Islet of Langerhans (tissue), 1 donor: ENCODE measurements around the gene SRA1.

ENCODE experiments used
- FAIRE-seq: peaks from one replicate; lab custom pipeline; 2011; peaks lifted over from hg19 to GRCh38; lab: Jason Lieb, UNC

Gene SRA1

GRCh38 chr5:140570488-140570887, 13.2 kb upstream of the SRA1 start:
- no peak for FAIRE-seq

- no peak for FAIRE-seq
These were observed 12.8 kb upstream of the SRA1 start for GRCh38 chr5:140570058-140570457.

- no peak for FAIRE-seq
These were observed 11.9 kb upstream of the SRA1 start for GRCh38 chr5:140569197-140569596.

- no peak for FAIRE-seq
These were observed 11.3 kb upstream of the SRA1 start for GRCh38 chr5:140568443-140569063.

- FAIRE-seq, result no peak
These were observed 10.6 kb upstream of the SRA1 start for GRCh38 chr5:140567871-140568270.

GRCh38 chr5:140567136-140567818, 10.0 kb upstream of the SRA1 start:
- no peak for FAIRE-seq

- no peak for FAIRE-seq
These were observed 9.4 kb upstream of the SRA1 start for GRCh38 chr5:140566665-140567064.

- no peak for FAIRE-seq
These were observed 8.5 kb upstream of the SRA1 start for GRCh38 chr5:140565780-140566095.

- FAIRE-seq, result no peak
These were observed 7.9 kb upstream of the SRA1 start for GRCh38 chr5:140565024-140565779.

- peak; percentile 9 for FAIRE-seq
These were observed 7.1 kb upstream of the SRA1 start, which contains the start of the genes APBB3 and SLC35A4 for GRCh38 chr5:140564196-140565023. APBB3 (minus strand) TSS chr5:140564598; CDS start chr5:140564245, 353 bp downstream. SLC35A4 (plus strand) TSS chr5:140564828; CDS start chr5:140567170, 2,342 bp downstream.

GRCh38 chr5:140563596-140563995, 6.3 kb upstream of the SRA1 start:
- no peak for FAIRE-seq

- no peak for FAIRE-seq
These were observed 4.7 kb upstream of the SRA1 start for GRCh38 chr5:140561753-140562523.

- no peak for FAIRE-seq
These were observed 3.0 kb upstream of the SRA1 start for GRCh38 chr5:140560227-140560626.

GRCh38 chr5:140558542-140558941, 1.3 kb upstream of the SRA1 start:
- no peak for FAIRE-seq

GRCh38 chr5:140557965-140558364, 692 bp upstream of the SRA1 start:
- no peak for FAIRE-seq

GRCh38 chr5:140556438-140556837, 835 bp downstream of the SRA1 start:
- FAIRE-seq, result no peak

GRCh38 chr5:140555747-140556312, 1.4 kb downstream of the SRA1 start:
- FAIRE-seq, result no peak

- no peak for FAIRE-seq
These were observed 2.8 kb downstream of the SRA1 start for GRCh38 chr5:140554454-140554853.

- no peak for FAIRE-seq
These were observed 3.6 kb downstream of the SRA1 start for GRCh38 chr5:140553657-140554056.

- no peak for FAIRE-seq
These were observed 5.4 kb downstream of the SRA1 start for GRCh38 chr5:140551872-140552271.
